Vagina (tissue), 2 donors: ENCODE results near the gene GPN1. TPM values are rescaled to one million over a fixed set of nuclear protein-coding genes. Genes with fewer than 3 reads are reported as not detected.
A peak's percentile ranks its signal among the peaks of the same experiment; 100 is the strongest.
"Not testable (repeated sequence)": the region's sequence is repeated elsewhere in the genome, so short reads cannot be mapped to it uniquely, and the experiment has no call there.

Experiments
- DNase-seq, 2 donors: peaks; one replicate each; pipeline ENCODE4 v3.0.0-alpha.2; 2017; ENCODE audit errors: extremely low spot score in 2 of 2
- H3K27ac ChIP-seq: fragments of 200-600 bp; sonication (generic); one replicate; pipeline ENCODE4 v1.5.1; 2019
- H3K27me3 ChIP-seq: fragments of 200-600 bp; sonication (generic); one replicate; pipeline ENCODE4 v1.5.1; 2019
- H3K36me3 ChIP-seq, 2 donors: fragments of 200-600 bp; sonication (generic); one replicate each; pipeline ENCODE4 v1.5.1; 2017 to 2019
- H3K4me1 ChIP-seq: fragments of 200-600 bp; sonication (generic); one replicate; pipeline ENCODE4 v1.5.1; 2019
- H3K4me3 ChIP-seq, 2 donors: fragments of 200-600 bp; sonication (generic); 1 replicate in 1 of 2; 2 replicates in 1 of 2; pipeline ENCODE4 v1.5.1; 2016 to 2019
- H3K9me3 ChIP-seq: fragments of 200-600 bp; sonication (generic); one replicate; pipeline ENCODE4 v1.5.1; 2019
- POLR2A ChIP-seq, 2 donors: fragments of 450-650 bp; IDR thresholded peaks; one replicate each; pipeline ENCODE4 v1.6.1; 2017; ENCODE audit warnings: antibody characterized with exemption in 2 of 2, mild to moderate bottlenecking in 2 of 2, moderate library complexity in 2 of 2
- POLR2AphosphoS5 ChIP-seq, 2 donors: sonication (generic); formaldehyde crosslinking; IDR thresholded peaks; one replicate each; pipeline ENCODE4 v1.9.0; 2017; ENCODE audit warnings: antibody characterized with exemption in 2 of 2, mild to moderate bottlenecking in 2 of 2, low read depth in 1 of 2; ENCODE audit not compliant: insufficient read depth in 1 of 2
- intact Hi-C: fragments of 100-400 bp; cut with DNase I; formaldehyde crosslinking; loops from one replicate; pipeline ENCODE4 v1.15.1; 2023
- total RNA-seq: library from RNA; depleted of rRNA; stranded (reverse); fragments of >200 nt; gene quantifications from one replicate; pipeline ENCODE4 v1.2.3, GENCODE V29; 2016
- TF ChIP-seq, protein P1 (sequence below), 3 experiments: fragments of 450-650 bp in 2 of 3; fragments of 200-600 bp in 1 of 3; sonication (generic) in 1 of 3; IDR thresholded peaks; one replicate each; pipeline ENCODE4 v1.5.1; 2017 to 2019; ENCODE audit warnings: antibody characterized with exemption in 3 of 3, mild to moderate bottlenecking in 2 of 3, moderate library complexity in 2 of 3

GPN1 gene
- total RNA-seq, 1 donor from 2014 or later: 30.0 TPM

DNA sequence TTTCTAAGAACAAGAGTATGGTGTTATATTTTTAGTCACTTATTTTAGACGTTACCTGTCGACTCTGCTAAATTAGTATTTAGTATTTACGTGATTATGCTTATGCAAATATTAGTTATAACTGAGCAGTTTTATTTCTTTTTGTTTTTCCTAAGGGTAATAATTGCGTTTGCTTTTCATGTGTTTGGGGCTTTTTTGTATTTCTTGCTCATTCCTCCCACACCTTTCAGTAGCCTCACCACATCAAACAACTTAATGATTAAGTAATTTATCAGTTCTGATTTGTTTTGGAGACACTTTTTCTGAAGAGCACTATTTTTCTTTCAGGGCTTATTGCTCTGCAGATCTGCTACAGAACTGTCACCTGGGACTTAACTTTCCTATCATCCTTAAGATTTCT is 42.4 kb downstream of the GPN1 start:
- H3K27me3 ChIP-seq: no peaks in the 10 kb centered on the region
- H3K36me3 ChIP-seq: peaks cover 0 to 65% of the 10 kb centered on the region in 2 donors
- no peak for TF ChIP-seq POLR2AphosphoS5 (IDR thresholded peaks at IDR 0.05; ENCODE audit: insufficient read depth in 1 of 2, low read depth in 1 of 2)
- no peaks in the 10 kb centered on the region for H3K9me3 ChIP-seq
- no peaks in the 10 kb centered on the region for H3K4me1 ChIP-seq
- no peak for DNase-seq
- no peak overlapping the region for H3K4me3 ChIP-seq
- intact Hi-C loops: no loop called here
- no peak overlapping the region for H3K27ac ChIP-seq

DNA sequence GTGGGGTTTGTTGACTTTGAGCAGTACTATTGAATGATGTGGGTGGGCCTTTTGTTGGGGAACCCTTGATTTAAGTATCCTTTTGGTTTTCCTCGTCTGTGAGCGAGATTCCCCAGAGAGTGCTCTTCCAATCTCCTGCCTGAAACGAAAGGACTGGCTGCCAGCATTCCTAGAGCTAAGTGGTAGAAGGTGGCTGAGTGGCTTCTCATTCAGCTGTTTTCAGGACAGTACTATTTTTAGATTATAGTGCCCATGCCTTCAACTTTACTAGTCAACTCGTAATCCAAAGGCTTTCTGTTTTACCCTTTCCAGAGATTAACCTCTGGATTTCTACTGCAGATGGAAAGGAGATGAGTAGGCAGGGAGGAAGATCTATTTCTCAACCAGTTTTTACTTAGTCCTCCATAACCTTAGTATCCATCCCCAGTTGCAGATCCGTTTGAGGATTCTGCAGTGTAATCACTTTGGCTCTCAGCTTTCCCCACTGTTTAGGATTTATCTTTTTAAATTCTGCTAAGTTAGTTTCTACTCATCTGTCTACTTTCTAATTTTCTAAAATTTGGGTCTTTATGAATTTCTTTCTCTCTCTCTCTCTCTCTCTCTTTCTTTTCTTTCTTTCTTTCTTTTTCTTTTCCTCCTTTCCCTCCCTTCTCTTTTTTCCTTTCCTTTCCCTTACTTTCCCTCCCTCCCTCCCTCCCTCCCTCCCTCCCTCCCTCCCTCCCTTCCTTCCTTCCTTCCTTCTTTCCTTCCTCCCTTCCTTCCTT is 44.1 kb downstream of the GPN1 start:
- no peaks in the 10 kb centered on the region for H3K27me3 ChIP-seq
- no peak overlapping the region for H3K4me3 ChIP-seq
- H3K36me3 ChIP-seq: peaks cover 0 to 71% of the 10 kb centered on the region in 2 donors
- no peaks in the 10 kb centered on the region for H3K4me1 ChIP-seq
- TF ChIP-seq, protein P1, sequence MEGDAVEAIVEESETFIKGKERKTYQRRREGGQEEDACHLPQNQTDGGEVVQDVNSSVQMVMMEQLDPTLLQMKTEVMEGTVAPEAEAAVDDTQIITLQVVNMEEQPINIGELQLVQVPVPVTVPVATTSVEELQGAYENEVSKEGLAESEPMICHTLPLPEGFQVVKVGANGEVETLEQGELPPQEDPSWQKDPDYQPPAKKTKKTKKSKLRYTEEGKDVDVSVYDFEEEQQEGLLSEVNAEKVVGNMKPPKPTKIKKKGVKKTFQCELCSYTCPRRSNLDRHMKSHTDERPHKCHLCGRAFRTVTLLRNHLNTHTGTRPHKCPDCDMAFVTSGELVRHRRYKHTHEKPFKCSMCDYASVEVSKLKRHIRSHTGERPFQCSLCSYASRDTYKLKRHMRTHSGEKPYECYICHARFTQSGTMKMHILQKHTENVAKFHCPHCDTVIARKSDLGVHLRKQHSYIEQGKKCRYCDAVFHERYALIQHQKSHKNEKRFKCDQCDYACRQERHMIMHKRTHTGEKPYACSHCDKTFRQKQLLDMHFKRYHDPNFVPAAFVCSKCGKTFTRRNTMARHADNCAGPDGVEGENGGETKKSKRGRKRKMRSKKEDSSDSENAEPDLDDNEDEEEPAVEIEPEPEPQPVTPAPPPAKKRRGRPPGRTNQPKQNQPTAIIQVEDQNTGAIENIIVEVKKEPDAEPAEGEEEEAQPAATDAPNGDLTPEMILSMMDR (IDR thresholded peaks at IDR 0.05): no peak
- TF ChIP-seq POLR2AphosphoS5 (IDR thresholded peaks at IDR 0.05; ENCODE audit: insufficient read depth in 1 of 2, low read depth in 1 of 2) (no peak), POLR2A (IDR thresholded peaks at IDR 0.05) (no peak)
- no peak for DNase-seq
- intact Hi-C loops: no loop called here
- no peak overlapping the region for H3K27ac ChIP-seq
- no peaks in the 10 kb centered on the region for H3K9me3 ChIP-seq

DNA sequence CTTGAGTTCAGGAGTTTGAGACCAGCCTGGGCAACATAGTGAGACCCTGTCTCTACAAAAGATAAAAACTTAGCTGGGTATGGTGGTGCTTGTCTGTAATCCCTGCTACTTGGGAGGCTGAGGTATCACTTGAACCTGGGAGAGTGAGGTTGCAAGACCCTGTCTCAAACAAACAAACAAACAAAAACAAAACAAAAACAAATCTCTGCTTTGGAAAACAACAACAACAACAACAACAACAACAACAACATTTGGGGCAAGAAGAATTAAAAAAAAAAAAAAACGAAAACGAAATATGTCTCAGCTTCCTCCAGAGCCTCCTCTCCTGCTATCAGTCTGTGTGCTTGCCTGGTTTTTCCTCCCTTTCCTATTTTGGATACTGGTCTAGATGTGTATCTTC is 51.7 kb downstream of the GPN1 start:
- Histone ChIP-seq H3K36me3 (peaks cover 0 to 47% of the 10 kb centered on the region in 2 donors), H3K9me3 (no peaks in the 10 kb centered on the region), H3K27ac (no peak overlapping the region), H3K27me3 (no peaks in the 10 kb centered on the region), H3K4me3 (no peak overlapping the region), H3K4me1 (peaks cover 7% of the 10 kb centered on the region)
- no peak for TF ChIP-seq POLR2A (IDR thresholded peaks at IDR 0.05)
- TF ChIP-seq, protein P1 (IDR thresholded peaks at IDR 0.05): no peak
- TF ChIP-seq POLR2AphosphoS5 (IDR thresholded peaks at IDR 0.05; ENCODE audit: insufficient read depth in 1 of 2, low read depth in 1 of 2): no peak
- DNase-seq: no peak
- intact Hi-C loops: no loop called here

DNA sequence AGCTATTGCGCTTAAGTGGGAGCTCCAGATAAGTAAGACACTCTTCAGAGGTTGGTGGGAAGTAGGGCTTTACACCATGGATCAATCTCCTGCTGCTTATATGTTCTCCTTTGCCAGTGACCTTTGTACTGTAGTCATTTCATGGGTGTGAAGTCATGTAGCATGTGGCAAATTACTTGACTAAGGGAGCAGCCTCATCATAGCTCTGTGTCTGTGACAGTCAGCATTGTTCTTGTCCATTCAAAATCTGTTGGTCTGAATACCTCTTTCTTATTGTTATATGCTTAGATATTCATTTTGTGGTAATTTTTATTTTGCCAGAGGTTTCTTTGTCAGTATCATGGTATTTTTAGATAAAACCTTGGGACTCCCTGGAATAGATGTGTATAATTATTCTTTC is 53.0 kb downstream of the GPN1 start:
- TF ChIP-seq, protein P1 (IDR thresholded peaks at IDR 0.05): no peak
- TF ChIP-seq POLR2A (IDR thresholded peaks at IDR 0.05): no peak
- no peak for TF ChIP-seq POLR2AphosphoS5 (IDR thresholded peaks at IDR 0.05; ENCODE audit: insufficient read depth in 1 of 2, low read depth in 1 of 2)
- Histone ChIP-seq H3K9me3 (no peaks in the 10 kb centered on the region), H3K27ac (no peak overlapping the region), H3K36me3 (peaks cover 0 to 41% of the 10 kb centered on the region in 2 donors), H3K27me3 (no peaks in the 10 kb centered on the region), H3K4me3 (no peak overlapping the region), H3K4me1 (peaks cover 7% of the 10 kb centered on the region)
- intact Hi-C loops: no loop called here
- DNase-seq: no peak

DNA sequence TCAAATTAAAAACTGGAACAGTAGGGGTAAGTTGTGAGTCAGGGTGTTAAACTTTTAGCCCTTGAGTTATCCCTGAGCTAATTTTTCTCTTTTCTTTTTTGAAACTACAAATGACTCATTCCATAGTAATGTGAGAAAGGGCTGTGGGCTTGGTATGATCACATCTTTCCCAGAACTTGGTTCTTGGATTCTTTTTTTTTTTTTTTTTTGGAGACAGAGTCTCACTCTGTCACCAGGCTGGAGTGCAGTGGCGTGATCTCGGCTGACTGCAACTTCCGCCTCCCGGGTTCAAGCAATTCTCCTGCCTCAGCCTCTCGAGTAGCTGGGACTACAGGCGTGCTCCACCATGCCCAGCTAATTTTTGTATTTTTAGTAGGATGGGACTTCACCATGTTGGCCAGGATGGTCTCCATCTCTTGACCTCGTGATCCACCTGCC is 53.5 kb downstream of the GPN1 start:
- Histone ChIP-seq H3K36me3 (peaks cover 0 to 39% of the 10 kb centered on the region in 2 donors), H3K27ac (peak overlapping the region; percentile 4)
- H3K4me1 ChIP-seq, H3K27me3 ChIP-seq, H3K4me3 ChIP-seq, intact Hi-C loops, H3K9me3 ChIP-seq, DNase-seq: not testable (repeated sequence)

- H3K4me1 ChIP-seq: peaks cover 7% of the 10 kb centered on the region
- peaks cover 0 to 27% of the 10 kb centered on the region in 2 donors for H3K36me3 ChIP-seq
- no peak overlapping the region for H3K4me3 ChIP-seq
- H3K27me3 ChIP-seq: no peaks in the 10 kb centered on the region
- no peak overlapping the region for H3K27ac ChIP-seq
- intact Hi-C loops: no loop called here
- no peak for DNase-seq
- H3K9me3 ChIP-seq: no peaks in the 10 kb centered on the region
- peak in 1 of 2 donors; percentile 73 for TF ChIP-seq POLR2AphosphoS5 (IDR thresholded peaks at IDR 0.05; ENCODE audit: insufficient read depth in 1 of 2, low read depth in 1 of 2)
- no peak for TF ChIP-seq POLR2A (IDR thresholded peaks at IDR 0.05)
- TF ChIP-seq, protein P1 (IDR thresholded peaks at IDR 0.05): peak; percentile 68 to 95 (median 94)
Observed at GRCh38 chr2:27683390-27684071, 54.7 kb downstream of the GPN1 start.

DNA sequence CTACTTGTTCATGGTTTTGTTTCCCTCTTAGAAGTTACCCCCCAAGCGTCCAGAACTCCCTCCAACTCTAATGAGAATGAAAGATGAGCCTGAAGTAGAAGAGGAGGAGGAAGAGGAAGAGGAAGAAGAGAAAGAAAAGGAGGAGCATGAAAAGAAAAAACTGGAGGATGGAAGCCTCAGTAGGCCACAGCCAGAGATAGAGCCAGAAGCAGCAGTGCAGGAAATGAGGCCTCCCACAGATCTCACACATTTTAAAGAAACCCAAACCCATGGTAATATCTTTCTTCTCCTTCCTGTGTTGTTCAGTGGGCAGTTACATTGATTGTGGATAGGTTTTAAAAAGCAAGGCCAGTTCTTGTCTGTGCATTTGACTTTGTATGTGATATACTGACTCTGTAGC is 56.2 kb downstream of the GPN1 start:
- DNase-seq, H3K27ac ChIP-seq, H3K4me1 ChIP-seq, H3K27me3 ChIP-seq, H3K4me3 ChIP-seq, H3K9me3 ChIP-seq, intact Hi-C loops: not testable (repeated sequence)
- peaks cover 0 to 23% of the 10 kb centered on the region in 2 donors for H3K36me3 ChIP-seq
